Caco-2 (cell line): ENCODE measurements around the gene TLE2. TPM values are rescaled to one million over a fixed set of nuclear protein-coding genes. Genes with fewer than 3 reads are reported as not detected.
"Not testable (repeated sequence)": the region's sequence is repeated elsewhere in the genome, so short reads cannot be mapped to it uniquely, and the experiment has no call there.

ENCODE experiments used
- BruUV-seq: library from RNA; stranded (reverse); fragments of 400-500 nt; replicated peaks from 2 replicates; lab custom pipeline; 2021; lab: Mats Ljungman, UMichigan
- CTCF ChIA-PET: fragments of 300-600 bp; sonication (Branson Sonifier 250); formaldehyde crosslinking; loops from one replicate; lab custom pipeline; 2022; ENCODE audit warnings: antibody characterized with exemption; lab: Charles Lee
- POLR2A ChIA-PET: fragments of 300-600 bp; sonication (Branson Sonifier 250); formaldehyde crosslinking; loops from one replicate; lab custom pipeline; 2022; ENCODE audit warnings: antibody characterized with exemption; lab: Charles Lee
- DNase-seq, 2 experiments: peaks; one replicate each; pipeline versions ENCODE4 v3.0.0 to v3.0.0-alpha.2; 2020 to 2022
- H3K27me3 ChIP-seq: replicated peaks from 2 replicates; pipeline ENCODE4 v1.6.0; 2011; ENCODE audit warnings: low read length; ENCODE audit not compliant: control insufficient read depth, insufficient read depth
- H3K36me3 ChIP-seq: 2 replicates; pipeline ENCODE4 v1.5.1; 2011; ENCODE audit warnings: low read length; ENCODE audit not compliant: control insufficient read depth, insufficient read depth
- H3K4me1 ChIP-seq: fragments of 250-450 bp; sonication (Bioruptor Pico); 2 replicates; pipeline ENCODE4 v1.5.1; 2020; ENCODE audit warnings: mild to moderate bottlenecking
- H3K4me3 ChIP-seq: 2 replicates; pipeline ENCODE4 v1.5.1; 2011; ENCODE audit warnings: low read depth, mild to moderate bottlenecking, control low read depth, low read length
- H3K9me3 ChIP-seq: fragments of 250-450 bp; sonication (Bioruptor Pico); 2 replicates; pipeline ENCODE4 v1.5.1; 2020; ENCODE audit warnings: mild to moderate bottlenecking, moderate library complexity
- H3K27ac Mint-ChIP-seq: one replicate; pipeline ENCODE4 v1.8.0; 2022; ENCODE audit warnings: mixed read lengths; ENCODE audit not compliant: unreplicated experiment
- H3K27me3 Mint-ChIP-seq: one replicate; pipeline ENCODE4 v1.8.0; 2022; ENCODE audit warnings: mixed read lengths; ENCODE audit not compliant: insufficient read depth, unreplicated experiment
- H3K36me3 Mint-ChIP-seq: one replicate; pipeline ENCODE4 v1.8.0; 2022; ENCODE audit warnings: mild to moderate bottlenecking, mixed read lengths; ENCODE audit not compliant: insufficient read depth, unreplicated experiment
- H3K4me1 Mint-ChIP-seq: one replicate; pipeline ENCODE4 v1.8.0; 2022; ENCODE audit warnings: low read depth, mixed read lengths; ENCODE audit not compliant: unreplicated experiment
- H3K4me3 Mint-ChIP-seq: one replicate; pipeline ENCODE4 v1.8.0; 2022; ENCODE audit warnings: mild to moderate bottlenecking, moderate library complexity, mixed read lengths; ENCODE audit not compliant: unreplicated experiment
- H3K9me3 Mint-ChIP-seq: one replicate; pipeline ENCODE4 v1.8.0; 2022; ENCODE audit warnings: mixed read lengths; ENCODE audit not compliant: unreplicated experiment
- CTCF ChIP-seq, 2 experiments: fragments of 200-600 bp in 1 of 2; IDR thresholded peaks; 1 replicate in 1 of 2; 2 replicates in 1 of 2; pipeline versions ENCODE4 v1.5.1 to v1.8.0; 2011 to 2022; ENCODE audit warnings: antibody characterized with exemption in 1 of 2, control low read depth in 1 of 2, inconsistent platforms in 1 of 2, low read depth in 1 of 2, low read length in 1 of 2, mild to moderate bottlenecking in 1 of 2, moderate library complexity in 1 of 2; ENCODE audit not compliant: insufficient read depth in 1 of 2, severe bottlenecking in 1 of 2, unreplicated experiment in 1 of 2
- intact Hi-C: fragments of 100-400 bp; cut with micrococcal nuclease; formaldehyde crosslinking; loops from one replicate; pipeline ENCODE4 v1.10.0; 2022; ENCODE audit not compliant: unreplicated experiment
- total RNA-seq: library from RNA; stranded (reverse); gene quantifications from 2 replicates; pipeline ENCODE4 v1.2.3, GENCODE V29; 2022

TLE2 gene
- total RNA-seq, 1 experiment from 2014 or later: 31.3 TPM

DNA sequence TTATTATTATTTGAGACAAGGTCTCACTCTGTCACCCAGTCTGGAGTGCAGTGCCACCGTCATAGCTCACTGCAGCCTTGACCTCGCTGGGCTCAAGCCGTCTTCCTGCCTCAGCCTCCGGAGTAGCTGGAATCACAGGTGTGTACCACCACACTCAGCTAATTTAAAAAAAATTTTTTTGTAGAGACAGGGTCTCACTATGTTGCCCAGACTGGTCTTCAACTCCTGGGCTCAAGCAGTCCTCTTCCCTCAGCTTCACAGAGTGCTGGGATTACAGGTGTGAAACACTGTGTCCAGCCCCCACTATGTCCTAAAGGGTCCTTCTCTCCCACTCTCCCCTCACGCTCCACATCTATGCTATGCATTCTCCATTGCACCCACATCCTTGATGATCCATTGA is 9.1 kb upstream of the TLE2 start:
- POLR2A ChIA-PET: interaction anchor here (0.6 kb wide), 1 partner anchor 1427 kb away, joined by 5 read pairs; no protein-coding TSS in a partner anchor
- BruUV-seq: no TSS peak
- H3K4me1 Mint-ChIP-seq: peaks cover 16% of the 10 kb centered on the region

DNA sequence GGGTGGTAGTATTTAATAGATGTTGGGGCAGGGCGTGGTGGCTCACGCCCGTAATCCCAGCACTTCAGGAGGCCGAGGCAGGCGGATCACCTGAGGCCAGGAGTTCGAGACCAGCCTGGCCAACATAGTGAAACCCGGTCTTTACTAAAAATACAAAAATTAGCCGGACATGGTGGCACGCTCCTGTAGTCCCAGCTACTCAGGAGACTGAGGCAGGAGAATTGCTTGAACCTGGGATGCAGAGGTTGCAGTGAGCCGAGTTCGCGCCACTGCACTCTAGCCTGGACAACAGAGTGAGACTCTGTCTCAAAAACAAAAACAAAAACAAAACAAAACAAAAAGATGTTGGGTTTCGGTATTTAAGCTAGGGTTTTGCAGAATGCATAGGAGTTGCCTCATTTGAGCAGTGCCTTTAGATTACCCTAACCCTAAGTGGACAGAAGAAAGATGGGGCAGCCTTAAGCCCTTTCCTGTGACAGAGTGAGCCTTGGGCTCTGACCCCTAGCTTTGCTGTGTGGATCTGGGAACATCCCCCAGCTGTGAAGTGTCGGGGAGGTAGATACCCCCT is 8.0 kb upstream of the TLE2 start:
- Mint-ChIP-seq H3K27ac (peak overlapping the region; percentile 94), H3K4me3 (peak overlapping the region; percentile 90)
- CTCF ChIA-PET: interaction anchor here (1.0 to 2.2 kb wide), 2 partner anchors 17 to 86 kb away, joined by 7 to 16 read pairs; no protein-coding TSS in a partner anchor

More for the DNA sequence above, 9.1 kb upstream of the TLE2 start:
- Mint-ChIP-seq H3K4me3 (no peak overlapping the region), H3K27me3 (no peaks in the 10 kb centered on the region), H3K27ac (no peak overlapping the region), H3K36me3 (peaks cover 26% of the 10 kb centered on the region), H3K9me3 (no peaks in the 10 kb centered on the region)
- Histone ChIP-seq H3K4me1 (peaks cover 18% of the 10 kb centered on the region), H3K27me3 (no peaks in the 10 kb centered on the region), H3K9me3 (no peaks in the 10 kb centered on the region), H3K4me3 (no peak overlapping the region), H3K36me3 (no peaks in the 10 kb centered on the region)
- TF ChIP-seq CTCF (IDR thresholded peaks at IDR 0.05; ENCODE audit: insufficient read depth in 1 of 2, low read depth in 1 of 2, low read length in 1 of 2, severe bottlenecking in 1 of 2, unreplicated experiment in 1 of 2): no peak
- CTCF ChIA-PET: interaction anchor here (1.0 kb wide), 1 partner anchor 88 kb away, joined by 3 read pairs; no protein-coding TSS in a partner anchor
- intact Hi-C loops: loop anchor here (5.0 kb wide), 1 partner anchor 86 kb away; no protein-coding TSS in a partner anchor
- no peak for DNase-seq

GRCh38 chr19:3036119-3036976 is 7.3 kb upstream of the TLE2 start:
- H3K4me1 ChIP-seq: peaks cover 18% of the 10 kb centered on the region
- H3K36me3 Mint-ChIP-seq: peaks cover 26% of the 10 kb centered on the region
- peak in 1 of 2 experiments; percentile 16 for TF ChIP-seq CTCF (IDR thresholded peaks at IDR 0.05; ENCODE audit: insufficient read depth in 1 of 2, low read depth in 1 of 2, low read length in 1 of 2, severe bottlenecking in 1 of 2, unreplicated experiment in 1 of 2)
- intact Hi-C loops: loop anchor here (5.0 kb wide), 1 partner anchor 84 kb away; no protein-coding TSS in a partner anchor
- no peaks in the 10 kb centered on the region for H3K27me3 Mint-ChIP-seq
- no peaks in the 10 kb centered on the region for H3K9me3 ChIP-seq
- DNase-seq: peak; percentile 94 to 95
- no peaks in the 10 kb centered on the region for H3K36me3 ChIP-seq
- no peaks in the 10 kb centered on the region for H3K27me3 ChIP-seq
- peaks cover 16% of the 10 kb centered on the region for H3K4me1 Mint-ChIP-seq
- peak overlapping the region; percentile 44 for H3K4me3 ChIP-seq
- BruUV-seq: TSS peak; percentile 54
- peak overlapping the region; percentile 90 for H3K4me3 Mint-ChIP-seq
- no peaks in the 10 kb centered on the region for H3K9me3 Mint-ChIP-seq
- H3K27ac Mint-ChIP-seq: peak overlapping the region; percentile 94
- POLR2A ChIA-PET: interaction anchor here (0.5 to 3.0 kb wide), 9 partner anchors 14 to 951 kb away, joined by 3 to 24 read pairs (median 5); partner anchors contain the start of genes THOP1 and TLE6
- CTCF ChIA-PET: interaction anchor here (0.8 to 2.2 kb wide), 8 partner anchors 18 to 388 kb away, joined by 3 to 16 read pairs (median 4); partner anchors contain the start of gene TLE6

More for the DNA sequence above, 8.0 kb upstream of the TLE2 start:
- POLR2A ChIA-PET: interaction anchor here (3.0 kb wide), 1 partner anchor 87 kb away, joined by 24 read pairs; no protein-coding TSS in a partner anchor
- not testable (repeated sequence) for H3K9me3 Mint-ChIP-seq, H3K9me3 ChIP-seq, H3K4me3 ChIP-seq, H3K27me3 Mint-ChIP-seq, H3K36me3 ChIP-seq, DNase-seq, H3K27me3 ChIP-seq, BruUV-seq
- peaks cover 16% of the 10 kb centered on the region for H3K4me1 Mint-ChIP-seq
- peaks cover 26% of the 10 kb centered on the region for H3K36me3 Mint-ChIP-seq
- intact Hi-C loops: loop anchor here (5.0 kb wide), 1 partner anchor 85 kb away; no protein-coding TSS in a partner anchor
- H3K4me1 ChIP-seq: peaks cover 18% of the 10 kb centered on the region
